ENCODE measurements around the gene PKMYT1.
A peak's percentile ranks its signal among the peaks of the same experiment; 100 is the strongest.

PKMYT1 gene

GRCh38 chr16:2992383-2993081 lies 12.3 kb upstream of the PKMYT1 start:
- no peak for DNase-seq

DNA sequence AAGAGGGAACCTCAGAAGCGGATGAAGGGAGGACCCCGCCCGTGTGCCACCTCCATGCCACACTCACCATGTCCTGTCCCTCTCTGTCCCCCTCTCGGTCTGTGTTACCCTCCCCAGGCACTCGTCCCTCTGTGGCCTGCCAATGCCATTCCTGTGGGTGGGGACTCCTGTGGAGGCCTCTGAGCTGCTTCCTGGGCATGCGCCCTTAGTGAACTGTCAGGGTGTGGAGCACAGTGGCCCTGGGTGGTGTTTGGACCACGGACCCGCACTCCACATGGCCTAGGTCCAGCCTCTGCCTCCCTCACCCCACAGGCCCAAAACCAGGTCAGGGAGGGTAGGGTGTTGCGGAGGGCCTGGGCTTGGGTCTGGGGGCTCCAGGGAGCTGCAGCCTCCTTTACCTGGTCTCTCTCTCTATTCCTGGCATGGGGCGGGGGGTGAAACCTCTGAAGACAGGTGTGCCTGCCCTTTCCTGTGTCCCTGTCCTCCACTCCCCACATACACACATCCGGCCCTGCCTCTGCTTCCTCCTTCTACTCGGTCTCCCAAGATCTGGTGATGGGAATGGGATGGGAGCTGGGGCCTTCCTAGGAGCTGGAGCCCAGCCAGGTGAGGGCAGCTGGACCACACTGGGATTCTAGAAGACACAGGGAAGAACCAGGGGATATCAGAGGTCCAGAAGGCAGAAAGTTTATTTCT lies 11.5 kb upstream of the PKMYT1 start:
- DNase-seq = no peak

GRCh38 chr16:2990891-2991290 lies 10.6 kb upstream of the PKMYT1 start:
- no peak for DNase-seq

GRCh38 chr16:2988590-2989099 lies 8.4 kb upstream of the PKMYT1 start:
- DNase-seq = no peak

- no peak for DNase-seq
Observed at GRCh38 chr16:2987833-2988232, 7.6 kb upstream of the PKMYT1 start.

DNA sequence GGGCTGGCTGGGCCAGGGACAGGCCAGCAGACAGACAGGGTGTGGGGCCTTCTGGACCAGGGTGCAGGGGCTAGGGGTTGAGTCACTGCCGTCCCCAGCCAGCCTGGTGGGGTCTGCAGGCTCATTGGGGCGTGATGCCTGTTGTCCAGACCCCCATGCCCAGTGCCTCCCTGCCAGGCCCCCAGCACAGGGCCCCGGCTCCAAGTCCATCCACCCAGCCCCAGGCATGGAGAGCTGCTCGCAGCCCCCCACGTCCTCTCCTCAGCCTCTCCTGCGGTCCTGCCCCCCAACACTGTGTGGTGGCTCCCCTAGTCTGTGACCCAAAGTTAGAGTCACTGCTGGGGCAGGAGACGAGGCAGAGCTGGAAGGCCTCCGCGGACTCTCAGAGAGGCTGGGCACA lies 7.0 kb upstream of the PKMYT1 start:
- DNase-seq = no peak

GRCh38 chr16:2986623-2987188 lies 6.5 kb upstream of the PKMYT1 start:
- no peak for DNase-seq

DNA sequence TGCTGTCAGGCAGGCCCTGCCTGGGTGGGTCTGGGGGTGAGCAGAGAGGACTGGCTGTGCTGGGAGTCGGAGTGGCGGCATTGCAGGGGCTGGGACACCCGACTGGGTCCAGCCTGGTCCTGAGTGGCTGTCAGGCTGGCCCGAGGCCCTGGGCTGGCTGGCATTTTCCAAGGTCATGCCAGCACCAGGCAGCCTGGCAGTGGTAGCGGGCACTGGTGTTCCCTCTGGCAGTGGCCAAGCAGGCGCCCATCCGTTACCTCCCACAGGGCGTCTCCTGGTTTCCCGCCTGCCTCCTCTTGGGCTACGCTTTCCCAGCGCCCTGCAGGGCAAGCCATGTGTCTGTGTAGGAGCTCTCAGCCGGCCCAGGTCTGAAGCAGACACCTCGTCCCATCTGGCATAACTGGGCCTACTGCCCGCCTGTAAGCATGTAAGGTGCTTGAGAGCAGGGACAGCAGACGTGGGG lies 5.7 kb upstream of the PKMYT1 start:
- DNase-seq = no peak

DNA sequence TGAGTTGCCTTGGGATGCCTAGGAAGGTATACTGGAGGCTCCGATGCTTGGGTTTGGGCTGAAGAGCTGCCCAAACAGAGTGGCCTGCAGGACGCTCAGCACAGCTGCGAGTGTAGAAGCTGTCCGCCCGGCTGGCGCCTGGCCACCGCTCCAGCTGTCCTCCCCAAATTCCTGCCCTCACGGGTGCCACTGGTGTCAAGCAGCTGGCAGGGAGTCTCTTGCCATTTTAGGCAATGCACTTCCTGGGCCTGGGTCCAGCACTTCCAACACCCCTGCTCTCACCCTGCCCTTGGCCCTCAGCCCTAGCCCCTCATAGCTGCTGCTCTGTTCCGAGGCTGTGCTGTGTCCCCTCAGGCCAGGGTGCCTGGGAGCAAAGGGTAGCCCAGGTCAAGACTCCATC lies 5.2 kb upstream of the PKMYT1 start:
- no peak for DNase-seq

- DNase-seq = peak; percentile 87
Observed at GRCh38 chr16:2983706-2984136, 3.5 kb upstream of the PKMYT1 start.

- DNase-seq = no peak
Observed at GRCh38 chr16:2982402-2982801, 2.2 kb upstream of the PKMYT1 start.

- no peak for DNase-seq
Observed at GRCh38 chr16:2981899-2982250, 1.6 kb upstream of the PKMYT1 start.

DNA sequence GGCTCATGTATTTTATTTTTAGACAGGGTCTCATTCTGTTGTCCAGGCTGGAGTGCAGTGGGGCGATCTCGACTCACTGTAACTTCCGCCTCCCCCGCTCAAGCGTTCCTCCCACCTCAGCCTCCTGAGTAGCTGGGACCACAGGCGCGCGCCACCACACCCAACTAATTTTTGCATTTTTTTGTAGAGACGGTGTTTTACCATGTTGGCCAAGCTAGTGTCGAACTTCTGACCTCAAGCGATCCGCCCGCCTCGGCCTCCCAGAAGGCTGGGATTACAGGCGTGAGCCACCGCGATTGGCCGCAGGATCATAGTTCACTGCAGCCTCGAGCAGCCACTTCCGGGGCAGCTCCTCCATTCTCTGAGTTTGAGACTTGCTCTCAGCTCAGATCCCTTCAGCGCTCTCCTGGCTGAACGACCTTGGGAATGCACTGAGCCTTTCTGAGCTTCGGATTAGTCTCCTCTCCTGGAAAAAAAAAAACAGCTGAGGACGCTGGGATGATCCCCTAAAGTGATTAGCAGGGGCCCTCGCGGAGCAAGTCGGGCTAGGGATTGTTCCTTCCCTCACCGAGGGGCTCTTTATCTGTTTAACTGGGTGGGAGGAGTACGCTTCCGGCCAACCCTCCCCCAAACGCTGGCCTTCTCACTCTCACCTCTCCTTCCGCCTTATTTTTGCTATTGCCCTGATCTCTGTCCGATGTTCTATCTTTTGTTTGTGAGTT lies 1.1 kb upstream of the PKMYT1 start:
- no peak for DNase-seq

DNA sequence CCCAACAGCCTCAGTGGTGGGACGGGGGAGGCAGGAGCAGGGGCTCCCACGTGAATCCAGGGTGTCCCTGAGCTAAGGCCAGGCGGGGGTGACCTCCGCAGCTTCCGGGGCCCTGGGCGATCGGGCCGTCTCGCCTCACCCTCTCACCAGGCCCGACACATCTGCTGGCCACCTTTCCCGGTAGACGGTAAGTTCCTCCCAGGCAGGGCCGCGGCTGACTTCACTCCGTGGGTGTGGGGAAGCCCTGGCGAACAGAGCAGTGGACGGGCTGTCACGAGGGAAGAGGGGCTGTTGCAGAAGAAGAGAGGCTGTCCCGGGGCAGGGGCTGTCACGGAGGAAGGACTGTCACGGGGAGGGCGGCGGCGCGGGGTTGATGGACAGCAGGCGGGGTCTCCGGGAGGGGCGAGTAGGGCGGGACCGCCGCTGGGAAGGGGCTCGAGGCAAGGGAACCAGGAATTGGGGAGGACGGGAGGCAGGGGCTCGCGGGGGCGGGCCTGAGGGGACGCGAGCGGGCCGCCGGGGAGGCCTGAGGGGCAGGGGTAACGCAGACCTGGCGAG lies 498 bp downstream of the PKMYT1 start:
- peak; percentile 66 for DNase-seq

DNA sequence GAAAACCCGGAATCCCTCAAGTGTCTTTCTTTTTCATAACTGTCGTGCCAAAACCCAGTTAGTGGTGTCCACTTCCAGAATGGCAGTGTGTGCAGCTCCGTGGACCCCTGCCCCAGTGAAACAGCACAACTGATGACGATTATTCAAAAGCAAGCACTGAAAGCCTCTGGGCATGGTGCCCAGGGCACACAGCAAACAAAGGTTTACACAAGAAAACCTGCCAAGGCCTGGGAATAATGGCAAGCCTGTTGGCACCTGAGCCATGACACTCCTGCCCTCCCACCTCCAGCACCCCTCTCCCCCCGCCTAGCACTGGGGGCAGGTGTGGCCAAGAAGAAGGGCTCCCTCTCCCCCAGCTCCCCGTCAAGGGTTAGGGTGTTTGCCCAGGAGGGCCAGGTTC lies 2.8 kb downstream of the PKMYT1 start:
- DNase-seq = no peak

DNA sequence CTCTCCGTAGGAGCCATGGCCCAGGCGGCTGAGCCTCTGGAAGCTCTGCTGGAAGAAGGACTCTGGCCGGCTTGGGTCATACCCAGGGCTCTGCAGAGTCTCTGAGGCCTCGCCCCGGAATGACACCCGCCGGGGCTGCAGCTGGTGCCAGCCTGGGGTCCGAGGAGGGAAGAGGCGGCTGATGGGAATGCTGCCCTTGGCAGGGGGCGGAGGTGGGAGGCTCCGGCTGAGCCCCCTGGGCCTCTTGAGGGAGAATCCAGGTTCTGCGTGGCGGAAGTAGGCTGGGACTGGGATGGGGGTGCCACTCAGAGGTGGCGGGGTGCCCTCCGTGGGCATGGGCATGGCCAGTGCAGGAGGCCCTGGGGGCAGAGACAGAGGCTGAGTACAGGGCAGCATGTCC lies 3.6 kb downstream of the PKMYT1 start:
- DNase-seq = no peak

DNA sequence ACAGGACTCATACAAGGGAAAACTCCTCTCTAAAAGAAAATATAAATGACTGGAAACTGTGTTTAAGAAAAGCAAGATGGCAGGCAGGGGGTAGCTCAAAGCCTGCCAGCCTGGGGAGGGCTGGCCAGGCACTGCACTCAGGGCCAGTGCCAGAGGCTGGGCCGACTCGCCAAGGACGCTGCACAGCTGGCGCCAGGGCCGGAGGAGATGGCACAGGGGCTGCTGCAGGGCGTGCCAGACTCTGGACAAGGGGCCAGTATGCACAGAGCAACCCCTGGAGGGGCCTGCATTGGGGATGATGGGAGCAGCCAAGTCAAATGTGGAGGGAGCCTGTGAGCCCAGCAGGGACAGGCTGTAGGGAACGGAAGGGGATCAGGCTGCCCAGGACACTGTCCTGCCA lies 4.0 kb downstream of the PKMYT1 start:
- DNase-seq = no peak

- DNase-seq = peak; percentile 10
Observed at GRCh38 chr16:2975161-2975795, 5.0 kb downstream of the PKMYT1 start.

GRCh38 chr16:2974319-2975056 lies 5.8 kb downstream of the PKMYT1 start:
- DNase-seq = no peak

- DNase-seq = peak; percentile 12
Observed at GRCh38 chr16:2973605-2974318, 6.5 kb downstream of the PKMYT1 start.

GRCh38 chr16:2973093-2973492 lies 7.2 kb downstream of the PKMYT1 start:
- no peak for DNase-seq
